CD4-positive, alpha-beta T cell treated with Interleukin-17A for 4 hours (primary cell): ENCODE measurements around the gene FASLG.
A peak's percentile ranks its signal among the peaks of the same experiment; 100 is the strongest.

Experiments used
- DNase-seq: peaks from one replicate; pipeline ENCODE4 v3.0.0-alpha.2; 2020; ENCODE audit warnings: mixed read lengths

The FASLG gene

DNA sequence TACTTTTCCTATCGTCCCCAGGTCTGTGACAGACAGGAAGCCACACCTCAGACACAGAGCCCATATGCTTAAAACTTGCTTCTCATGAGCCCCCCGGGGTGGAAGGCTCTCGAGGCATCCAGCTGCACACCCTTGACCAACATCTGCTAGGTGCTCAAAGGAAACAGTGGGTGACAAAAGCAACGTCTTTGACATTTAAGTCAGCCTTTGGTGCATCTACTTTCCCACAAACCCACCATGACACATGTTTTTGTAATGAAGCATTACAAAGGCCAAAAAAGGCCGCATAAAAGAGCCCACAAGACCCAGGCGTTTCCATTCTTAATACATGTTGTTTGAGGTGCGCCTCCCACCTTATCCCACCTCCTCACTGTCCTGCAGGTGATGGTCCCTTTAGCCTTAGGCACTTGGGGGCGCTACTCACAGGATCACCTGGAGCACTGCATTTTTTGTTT lies 11.8 kb upstream of the FASLG start:
- peak; percentile 53 for DNase-seq

DNA sequence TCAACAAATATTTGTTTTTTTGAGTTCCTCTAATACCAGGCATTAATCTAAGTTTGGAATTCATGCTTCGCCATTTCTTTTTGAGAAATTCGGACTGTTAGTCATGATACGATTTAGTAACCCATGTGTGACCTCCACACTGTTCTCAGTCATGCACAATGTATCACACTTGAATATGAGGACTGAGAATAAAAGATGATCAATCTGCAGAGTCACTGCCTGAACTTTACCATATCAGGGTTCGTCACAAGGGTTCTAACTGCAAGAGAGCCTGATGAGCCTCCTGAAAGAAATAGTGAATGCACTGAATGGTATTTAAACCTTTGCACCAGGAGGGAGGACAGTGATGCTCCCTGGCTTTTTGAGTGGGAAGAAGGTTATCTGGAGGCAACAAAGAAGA lies 10.9 kb upstream of the FASLG start:
- DNase-seq: no peak

DNA sequence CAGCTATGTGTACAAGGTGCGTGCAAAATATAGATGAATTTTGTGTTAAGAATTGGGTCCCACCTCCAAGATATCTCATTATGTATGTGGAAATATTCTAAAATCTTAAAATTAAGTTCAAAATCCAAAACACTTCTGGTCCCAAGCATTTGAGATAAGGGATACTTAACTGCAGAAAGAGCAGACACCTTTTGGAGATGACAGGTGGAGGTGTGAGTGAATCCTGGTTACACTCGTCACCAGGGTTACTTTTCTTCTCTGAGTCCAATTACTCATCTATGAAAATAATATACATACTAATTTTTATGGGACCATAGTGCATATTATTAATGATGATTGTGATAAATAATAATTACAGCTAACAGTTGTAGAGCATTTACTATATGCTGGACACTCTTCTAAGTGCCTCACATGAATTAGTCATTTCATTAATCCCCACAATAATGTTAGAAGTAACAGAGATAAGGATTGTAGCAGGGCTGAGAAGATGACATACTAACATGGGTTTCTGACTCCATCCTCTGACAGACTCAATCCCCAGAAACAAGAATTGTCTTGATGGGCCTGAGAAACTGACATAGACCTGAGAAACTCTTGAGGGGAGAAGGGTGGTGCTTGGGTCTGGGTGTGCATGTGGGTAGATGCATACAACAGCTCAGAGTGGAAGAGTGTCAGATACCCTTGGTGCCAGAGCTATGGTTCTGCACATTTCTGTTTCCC lies 8.3 kb upstream of the FASLG start:
- DNase-seq: no peak

DNA sequence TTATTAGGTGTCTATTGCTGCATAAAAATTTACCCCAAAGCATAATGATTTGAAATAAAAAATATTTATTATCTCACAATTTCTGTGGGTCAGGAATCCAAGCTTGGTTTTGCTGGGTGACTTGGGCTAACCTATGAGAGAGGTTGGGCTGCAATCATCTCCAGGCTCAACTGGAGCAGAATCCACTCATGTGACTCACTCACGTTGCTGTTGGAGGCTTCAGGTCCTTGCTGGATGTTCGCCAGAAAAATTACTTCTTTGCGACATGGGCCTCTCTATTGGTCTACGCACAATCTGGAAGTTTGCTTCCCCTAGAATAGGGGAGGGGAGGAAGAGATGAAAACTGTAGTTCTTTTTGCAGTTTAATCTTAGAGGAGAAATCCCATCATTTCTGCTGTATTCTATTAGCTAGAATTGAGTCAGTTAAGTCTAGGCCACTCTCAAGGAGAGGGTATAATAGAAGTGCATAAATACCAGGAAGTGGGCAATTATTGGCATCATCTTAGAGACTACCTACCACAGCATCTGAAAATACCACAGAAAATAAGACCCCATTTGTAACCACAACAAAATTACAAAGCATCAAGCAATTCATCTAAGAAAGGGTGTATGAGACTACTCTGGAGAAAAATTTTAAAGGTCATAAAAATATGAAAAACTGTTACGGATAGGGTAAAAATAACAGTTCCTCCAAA lies 5.7 kb upstream of the FASLG start:
- no peak for DNase-seq

DNA sequence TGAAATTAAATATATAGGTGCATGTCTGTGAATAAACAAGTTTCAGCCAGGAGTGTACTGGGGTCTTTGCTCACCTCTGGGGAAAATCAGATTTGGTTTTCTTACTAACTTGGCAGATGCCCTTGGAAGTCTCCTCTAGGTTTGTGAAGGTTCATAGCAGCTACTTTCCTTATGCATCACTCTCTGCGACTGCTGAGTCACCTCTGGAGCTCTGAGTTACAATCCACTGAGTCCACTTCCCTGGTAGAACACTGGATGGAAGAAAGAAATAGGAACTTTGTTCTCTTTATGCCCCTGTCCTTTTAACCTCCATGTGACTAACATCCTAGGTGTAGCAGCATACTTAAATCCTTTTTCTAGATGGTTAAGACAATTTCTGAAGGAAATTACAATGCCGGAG lies 4.4 kb upstream of the FASLG start:
- DNase-seq: no peak

DNA sequence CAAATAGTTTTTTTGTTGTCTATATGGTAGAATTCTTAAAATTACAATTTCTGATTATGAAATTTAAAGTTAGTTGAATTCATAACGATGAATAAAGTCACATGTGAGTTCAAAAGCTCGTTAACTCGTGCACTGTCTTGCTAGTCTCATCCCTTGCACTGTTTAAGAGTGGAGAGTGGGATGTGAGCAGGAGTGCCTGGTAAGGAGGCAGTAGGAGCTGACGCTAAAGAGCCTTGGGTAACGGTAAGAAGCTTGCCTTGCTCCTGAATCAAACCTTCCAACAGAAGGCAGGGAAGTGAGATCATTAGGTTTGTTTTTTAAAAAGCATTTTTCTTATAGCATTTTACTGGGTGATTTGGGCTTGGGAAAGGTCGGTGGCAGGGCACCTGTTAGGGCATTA lies 2.3 kb upstream of the FASLG start:
- DNase-seq: no peak

DNA sequence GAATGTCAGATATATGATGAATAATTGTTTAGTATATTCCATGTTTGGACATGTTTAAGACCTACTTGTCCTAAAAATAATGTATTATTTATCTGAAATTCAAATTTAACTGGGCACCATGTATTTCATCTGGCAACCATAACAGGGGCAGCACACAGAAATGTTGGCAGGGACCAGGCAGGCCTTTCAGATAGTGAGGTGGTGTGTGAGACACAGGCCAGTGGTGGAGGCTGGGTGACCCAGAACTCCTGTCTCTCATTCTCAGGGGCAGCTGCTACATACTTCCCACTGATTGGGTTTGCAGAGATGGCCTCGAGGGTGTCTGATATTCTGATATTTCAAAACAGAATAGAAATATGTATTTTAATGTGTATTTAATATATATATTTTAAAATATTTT lies 1.3 kb upstream of the FASLG start:
- no peak for DNase-seq

DNA sequence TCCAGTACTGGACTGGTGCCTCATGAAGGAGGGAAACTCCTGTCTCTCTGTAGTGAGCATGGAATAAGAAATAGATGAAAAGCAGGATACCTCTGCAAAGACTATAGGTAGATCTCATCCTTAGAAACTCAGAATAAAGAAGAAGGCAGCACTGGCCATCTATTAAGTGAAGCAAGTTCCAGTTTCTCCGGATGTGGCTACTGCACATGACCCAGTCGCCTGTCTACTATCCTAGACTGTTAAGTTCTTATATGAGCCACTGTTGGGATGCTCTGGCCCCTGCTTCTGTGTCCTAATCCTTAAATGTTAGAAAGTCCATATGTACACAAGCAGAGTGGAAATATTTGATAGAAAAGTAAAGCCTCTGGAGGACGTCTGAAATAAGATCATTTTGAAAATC lies 2.2 kb downstream of the FASLG start:
- DNase-seq: no peak

DNA sequence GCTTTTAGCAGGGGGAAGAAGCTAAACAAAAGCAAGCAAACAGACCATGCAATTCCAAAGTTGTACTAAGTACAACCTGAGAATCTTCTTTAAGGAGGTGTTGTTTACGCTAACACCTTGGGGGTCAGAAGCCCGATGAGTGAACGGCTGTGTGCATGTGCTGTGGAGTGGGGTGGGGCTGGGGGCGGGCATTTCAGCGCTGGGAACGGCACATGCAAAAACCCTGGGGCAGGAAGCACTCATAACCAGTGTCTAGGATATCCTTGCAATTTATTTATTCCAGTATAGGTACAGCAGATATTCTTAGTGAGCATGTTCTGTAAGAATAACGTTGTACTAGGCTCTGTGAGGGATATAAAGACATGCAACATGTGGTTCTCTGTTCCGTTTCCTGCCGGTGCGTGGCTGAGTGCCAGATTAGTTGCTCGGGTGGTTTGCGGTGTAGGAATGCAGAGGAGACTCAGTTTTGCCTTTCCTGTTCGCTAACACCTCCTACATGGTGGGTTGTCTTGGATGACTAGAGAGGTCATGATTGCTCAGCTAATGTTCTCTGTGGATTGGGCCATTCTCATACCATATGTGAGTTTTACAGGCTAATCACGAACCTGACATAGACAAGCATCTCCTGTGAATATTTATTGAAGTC lies 3.7 kb downstream of the FASLG start:
- peak; percentile 90 for DNase-seq

DNA sequence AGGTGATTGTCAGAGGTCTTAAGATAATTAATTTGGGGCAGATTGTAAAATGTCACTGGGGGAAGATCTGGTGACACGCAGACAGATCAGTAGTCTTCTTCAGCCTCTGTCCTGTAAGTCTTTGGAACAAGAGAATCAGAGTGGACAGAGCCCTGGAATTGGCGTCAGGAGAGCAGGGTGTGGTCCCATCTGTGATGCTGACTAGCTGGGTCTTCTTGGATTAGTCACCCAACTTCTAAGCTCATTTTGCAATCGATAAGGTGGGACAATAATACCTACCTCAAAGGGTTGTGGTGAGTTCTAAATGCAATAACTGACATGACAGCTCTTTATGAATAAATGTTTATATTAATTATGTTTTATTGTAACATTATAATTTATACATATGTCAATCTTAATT lies 4.8 kb downstream of the FASLG start:
- no peak for DNase-seq

DNA sequence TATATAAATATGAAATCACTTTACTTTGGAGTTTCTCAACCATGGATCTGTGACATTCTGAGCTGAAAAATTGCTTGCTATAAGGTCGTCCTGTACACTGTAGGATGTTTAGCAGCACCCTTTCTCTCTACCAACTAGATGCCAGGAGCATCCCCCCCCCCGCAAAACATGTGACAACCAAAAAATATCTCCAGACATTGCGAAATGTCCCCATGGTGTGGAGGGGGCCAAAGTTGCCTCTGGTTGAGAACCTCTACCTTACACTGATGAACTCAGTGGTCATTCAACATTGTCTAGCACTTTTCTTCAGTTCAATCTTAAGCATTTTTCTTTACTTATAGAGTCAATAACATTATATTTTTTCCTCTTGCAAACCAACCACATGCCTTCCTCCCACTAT lies 9.2 kb downstream of the FASLG start:
- DNase-seq: no peak

DNA sequence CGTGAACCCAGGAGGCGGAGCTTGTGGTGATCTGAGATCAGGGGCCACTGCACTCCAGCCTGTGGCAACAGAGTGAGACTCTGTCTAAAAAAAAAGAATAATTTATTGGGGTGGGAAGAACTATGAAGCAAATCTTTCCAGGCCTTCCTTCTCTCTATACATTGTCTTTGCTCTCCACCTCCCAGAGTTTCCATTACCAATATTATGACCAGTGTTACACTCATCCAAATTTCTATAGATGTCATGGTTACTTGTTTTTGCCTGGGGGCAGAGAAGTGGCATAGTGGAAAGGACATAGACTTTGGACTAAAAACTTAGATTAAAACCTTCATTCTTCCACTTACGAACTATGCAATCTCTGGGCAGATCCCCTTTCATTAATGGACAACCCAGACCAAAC lies 10.1 kb downstream of the FASLG start:
- DNase-seq: no peak

DNA sequence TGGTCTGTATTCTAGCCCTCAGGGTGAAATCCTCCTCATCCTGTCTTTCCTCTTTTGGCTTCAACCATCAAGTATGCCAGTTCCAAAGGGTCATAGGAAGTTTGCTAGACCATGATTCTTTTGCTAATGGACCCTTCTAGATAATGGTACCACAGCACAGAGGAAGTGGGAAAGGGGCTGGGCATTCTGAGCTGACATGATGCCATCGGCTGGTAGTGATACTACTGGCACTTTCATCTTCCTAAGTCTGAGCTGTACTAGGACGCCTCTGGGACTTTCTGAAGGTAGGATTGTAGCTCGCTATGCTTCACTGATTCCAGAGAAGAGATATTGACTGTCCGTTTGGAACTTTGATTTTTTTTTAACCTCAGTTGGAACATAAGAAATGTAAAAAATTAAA lies 11.4 kb downstream of the FASLG start:
- peak; percentile 28 for DNase-seq

DNA sequence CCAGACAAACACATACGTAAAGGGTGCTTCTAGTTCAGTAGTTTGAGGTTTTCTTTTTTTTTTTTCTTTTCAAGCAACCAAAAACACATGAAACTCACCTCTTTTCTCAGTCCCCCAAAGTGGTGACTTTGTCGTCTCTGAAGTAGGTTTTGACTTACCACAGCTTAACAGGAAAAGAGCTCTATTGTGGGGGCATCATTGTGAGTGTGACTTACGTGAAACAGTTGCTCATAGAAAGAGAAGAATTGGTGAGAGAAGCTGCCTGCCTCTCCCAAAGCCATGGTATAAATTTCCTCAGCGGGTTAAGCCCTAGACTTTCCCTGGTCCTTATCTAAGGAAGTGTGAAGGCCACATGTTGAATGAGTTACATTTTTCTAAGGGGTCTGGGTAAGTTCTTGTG lies 11.9 kb downstream of the FASLG start:
- DNase-seq: peak; percentile 49

DNA sequence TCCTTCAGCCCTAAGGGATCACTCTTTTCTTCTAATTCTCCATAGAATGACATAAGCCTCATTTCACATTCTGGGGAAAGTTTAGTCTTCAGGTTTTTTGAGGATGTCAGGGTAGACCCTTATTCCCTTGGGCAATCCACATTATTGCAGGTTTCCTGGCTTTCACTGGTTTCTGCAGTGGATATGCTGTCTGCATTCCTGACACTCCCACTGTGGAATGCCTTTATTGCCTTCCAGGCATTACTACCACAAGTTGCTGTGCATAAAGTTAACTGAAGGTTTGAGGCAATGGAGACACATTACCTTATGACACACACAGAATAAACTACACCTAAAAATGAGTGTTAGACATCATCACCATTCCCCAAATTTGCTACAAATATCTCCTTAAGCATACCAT lies 12.7 kb downstream of the FASLG start:
- no peak for DNase-seq

DNA sequence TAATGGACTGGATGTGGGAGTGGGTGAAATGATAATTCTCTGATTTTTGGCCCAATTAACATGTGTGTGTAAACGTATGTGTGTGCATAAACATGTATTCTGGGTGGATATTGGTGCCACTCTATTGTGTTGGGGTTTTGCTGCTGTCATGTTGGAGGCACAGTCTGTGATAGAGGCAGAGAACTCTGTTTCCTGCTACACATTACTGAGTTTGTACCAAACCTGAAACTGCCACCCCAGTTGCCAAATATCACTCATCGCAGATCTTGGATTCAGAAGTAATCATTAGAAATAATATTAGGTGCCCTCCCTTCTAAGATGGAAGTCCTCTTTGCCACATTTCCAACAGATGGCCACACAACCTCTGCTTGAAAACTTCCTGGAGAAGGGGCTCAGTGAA lies 13.8 kb downstream of the FASLG start:
- DNase-seq: no peak

DNA sequence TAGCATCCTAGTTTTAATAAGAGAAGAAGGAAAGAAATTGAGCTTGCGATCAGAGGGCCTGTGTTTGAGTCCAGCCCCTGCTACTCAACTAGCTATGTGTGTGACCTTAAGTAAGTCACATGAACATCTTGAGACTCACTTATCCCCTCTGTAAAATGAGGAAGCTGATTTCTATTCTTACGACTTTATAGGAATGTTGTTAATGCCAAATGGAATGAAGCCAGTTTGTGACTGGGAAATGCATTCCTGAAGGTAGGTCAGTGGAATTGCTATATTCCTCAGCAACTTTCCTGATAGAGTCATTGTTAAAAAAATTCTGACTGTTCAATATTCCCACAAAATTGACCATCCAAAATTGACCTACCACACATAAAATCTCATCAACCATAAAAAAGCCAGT lies 14.9 kb downstream of the FASLG start:
- DNase-seq: no peak

DNA sequence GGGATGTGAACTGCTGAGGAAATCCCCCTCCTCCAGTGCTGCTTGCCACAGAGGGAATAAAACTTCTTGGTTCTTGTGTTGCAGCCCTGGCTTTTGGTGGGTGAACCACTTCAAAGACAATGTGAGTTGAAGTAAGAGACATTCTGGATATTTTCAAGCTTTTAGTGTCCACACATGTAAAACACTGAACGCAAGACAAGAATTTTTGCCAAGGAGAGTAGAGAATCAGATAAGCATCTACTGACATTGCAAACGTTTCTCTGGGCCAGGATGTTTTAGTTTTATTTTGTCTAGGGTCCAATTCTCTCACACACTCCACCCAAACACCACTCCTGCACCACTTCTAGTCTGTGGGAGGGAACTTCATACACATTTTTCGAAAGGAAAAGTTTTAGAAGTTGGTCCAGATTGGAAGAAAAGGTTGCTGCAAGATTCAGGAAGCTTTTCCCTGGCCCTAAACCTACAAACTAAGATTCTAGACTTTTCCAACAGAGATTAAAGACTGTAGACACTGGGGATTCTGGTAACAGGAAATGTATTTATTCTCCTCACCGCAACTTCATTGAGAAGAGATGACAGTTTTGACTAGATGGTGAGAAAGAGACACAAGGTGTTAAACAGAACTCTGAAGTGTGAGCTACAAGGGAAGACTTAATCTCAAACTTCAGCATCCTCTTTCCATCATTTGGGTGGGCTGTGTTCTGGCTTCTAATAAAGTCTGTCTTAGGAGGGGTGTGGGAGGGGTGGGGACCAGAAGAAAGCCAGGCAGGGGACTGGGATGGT lies 16.1 kb downstream of the FASLG start:
- DNase-seq: no peak

DNA sequence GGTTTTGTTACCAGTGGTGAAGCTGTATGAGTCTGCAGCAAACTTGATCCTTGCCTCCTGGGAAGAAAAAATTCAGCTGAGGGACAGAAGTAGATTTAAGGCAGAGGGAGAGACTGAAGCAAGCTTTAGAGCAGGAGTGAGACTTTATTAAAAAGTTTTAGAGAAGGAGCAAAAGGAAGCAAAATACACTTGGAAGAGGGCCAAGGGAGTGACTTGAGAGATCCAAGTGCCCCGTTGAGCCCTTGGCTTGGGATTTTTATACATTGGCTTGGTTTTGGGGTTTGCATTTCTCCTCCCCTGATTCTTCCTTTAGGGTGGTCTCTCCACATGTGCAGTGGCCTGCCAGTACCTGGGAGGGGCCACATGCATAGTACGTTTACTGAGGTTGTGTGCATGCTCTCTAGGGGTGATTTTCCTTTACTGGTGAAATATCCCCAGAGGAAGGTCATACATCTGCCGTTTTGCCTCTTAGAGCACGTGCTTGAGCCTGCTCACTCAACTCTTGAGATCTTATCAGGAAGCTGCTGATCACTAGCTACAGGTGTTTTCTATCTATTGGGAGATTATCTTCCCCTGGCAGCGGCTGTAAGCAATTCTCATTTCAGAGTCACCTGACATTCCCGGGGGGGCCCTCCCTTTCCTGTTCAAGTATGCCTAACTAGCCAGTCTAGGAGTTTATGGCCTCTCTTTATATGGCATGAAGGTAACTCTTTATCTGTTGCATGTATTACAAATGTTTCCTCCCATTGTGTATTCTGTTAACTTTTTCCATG lies 20.3 kb downstream of the FASLG start:
- peak; percentile 40 for DNase-seq

DNA sequence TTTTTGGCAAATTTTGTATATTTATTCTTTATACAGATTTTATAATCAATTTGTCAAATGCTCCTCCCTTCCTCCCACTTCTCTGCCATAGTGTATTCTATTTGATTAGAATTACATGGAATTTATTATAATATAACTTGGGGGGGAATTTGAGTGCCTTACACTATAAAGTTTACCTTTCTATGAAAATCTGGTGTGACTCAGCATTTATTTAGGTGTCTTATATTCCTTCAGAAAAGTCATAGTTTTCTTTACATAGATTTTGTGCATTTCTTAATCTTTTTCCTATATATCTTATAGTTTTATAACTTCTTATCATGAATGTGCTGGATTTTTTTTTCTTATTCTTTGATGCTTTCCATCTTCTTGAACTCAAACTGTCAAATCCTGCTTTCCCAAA lies 21.3 kb downstream of the FASLG start:
- no peak for DNase-seq

DNA sequence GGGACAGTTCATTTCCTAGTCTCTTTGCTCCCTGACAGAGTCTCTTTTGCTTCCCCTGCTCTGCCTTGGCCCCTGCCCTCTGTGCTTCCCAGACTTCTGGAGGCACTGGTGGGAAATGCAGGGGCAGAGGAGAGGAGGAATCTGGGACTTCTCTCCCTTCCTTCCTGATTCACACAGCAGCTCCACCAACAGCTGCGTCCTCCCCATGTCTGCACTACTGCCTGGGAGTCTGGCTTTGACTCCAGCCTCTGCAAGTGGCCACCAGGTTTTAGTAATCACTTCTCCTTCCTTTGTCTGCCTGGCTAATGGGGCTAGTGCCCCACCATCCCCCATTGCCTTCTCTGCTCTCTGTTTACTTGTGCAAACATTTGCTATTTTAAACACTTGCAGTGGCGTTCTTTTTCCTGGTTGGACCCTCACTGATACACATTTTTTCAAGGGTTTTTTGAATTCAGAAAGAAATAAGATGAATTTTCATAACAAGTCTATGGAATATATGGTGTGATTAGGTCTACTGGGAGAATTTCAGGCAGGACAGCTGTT lies 21.9 kb downstream of the FASLG start:
- no peak for DNase-seq

DNA sequence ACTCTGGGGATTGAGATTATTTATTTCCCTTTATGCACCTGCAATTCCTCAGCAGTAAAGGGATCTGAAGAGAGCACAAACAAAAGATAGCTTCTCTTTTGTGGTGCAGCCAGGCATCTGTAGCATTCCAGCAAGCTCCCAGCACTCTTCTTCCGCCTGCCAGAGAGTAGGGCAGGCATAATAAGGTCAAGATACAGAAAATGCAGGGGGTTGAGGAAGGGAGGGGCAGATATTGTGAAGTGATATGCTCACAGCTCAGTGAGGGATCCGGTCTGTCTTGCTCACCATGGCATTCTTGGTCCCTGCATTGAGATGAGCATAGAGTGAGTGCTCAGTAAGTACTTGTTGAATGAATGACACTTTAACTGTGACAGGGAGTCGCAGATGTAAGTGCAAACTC lies 23.9 kb downstream of the FASLG start:
- DNase-seq: no peak
